ENCODE results near the gene PLAC9. TPM values are rescaled to one million over a fixed set of nuclear protein-coding genes. Genes with fewer than 3 reads are reported as not detected.

PLAC9 gene
- total and polyA plus RNA-seq, 2 donors from 2014 or later: 31.4 to 49.9 TPM

- DNase-seq (peak in 1 of 5 donors; percentile 34), FAIRE-seq (no peak)
- peak overlapping the region in 1 of 3 donors; percentile 27 for H3K9ac ChIP-seq (ENCODE audit: low read length in 3 of 3)
- peaks cover 4 to 69% (median 43%) of the 10 kb centered on the region in 3 donors for H3K36me3 ChIP-seq (ENCODE audit: control insufficient read depth in 2 of 3, insufficient read depth in 3 of 3, low read length in 3 of 3)
- no peak for TF ChIP-seq CTCF (IDR thresholded peaks at IDR 0.05; ENCODE audit: borderline replicate concordance, extremely low read depth, insufficient read depth)
- no peaks in the 10 kb centered on the region for H3K27me3 ChIP-seq (ENCODE audit: control insufficient read depth, insufficient read depth, low read length)
- peaks cover 0 to 29% (median 7%) of the 10 kb centered on the region in 3 donors for H3K4me1 ChIP-seq (ENCODE audit: control insufficient read depth in 2 of 3, insufficient read depth in 2 of 3, low read depth in 1 of 3, low read length in 3 of 3)
- peak overlapping the region; percentile 33 to 90 for H3K27ac ChIP-seq (ENCODE audit: low read depth in 2 of 2, low read length in 2 of 2)
- intact Hi-C loops (cut with DNase I): loop anchor here (10.0 kb wide), 1 partner anchor 45 kb away; the partner anchor contains the start of gene ANXA11
- no peak overlapping the region for H3K4me3 ChIP-seq (ENCODE audit: low read length in 3 of 3)
- H3K9me3 ChIP-seq (ENCODE audit: control insufficient read depth in 2 of 3, insufficient read depth in 1 of 3, low read length in 3 of 3): no peaks in the 10 kb centered on the region
These were observed 26.8 kb downstream of the PLAC9 start for GRCh38 chr10:80159166-80159873.

- Histone ChIP-seq H3K27me3 (ENCODE audit: control insufficient read depth, insufficient read depth, low read length) (no peaks in the 10 kb centered on the region), H3K36me3 (ENCODE audit: control insufficient read depth in 2 of 3, insufficient read depth in 3 of 3, low read length in 3 of 3) (peaks cover 4 to 71% (median 40%) of the 10 kb centered on the region in 3 donors), H3K4me3 (ENCODE audit: low read length in 3 of 3) (no peak overlapping the region), H3K27ac (ENCODE audit: low read depth in 2 of 2, low read length in 2 of 2) (peak overlapping the region in 1 of 2 donors; percentile 20), H3K9me3 (ENCODE audit: control insufficient read depth in 2 of 3, insufficient read depth in 1 of 3, low read length in 3 of 3) (no peaks in the 10 kb centered on the region), H3K4me1 (ENCODE audit: control insufficient read depth in 2 of 3, insufficient read depth in 2 of 3, low read depth in 1 of 3, low read length in 3 of 3) (peaks cover 0 to 27% (median 7%) of the 10 kb centered on the region in 3 donors), H3K9ac (ENCODE audit: low read length in 3 of 3) (no peak overlapping the region)
- intact Hi-C loops (cut with DNase I): no loop called here
- DNase-seq (peak in 1 of 5 donors; percentile 32), FAIRE-seq (no peak)
- TF ChIP-seq CTCF (IDR thresholded peaks at IDR 0.05; ENCODE audit: borderline replicate concordance, extremely low read depth, insufficient read depth): no peak
These were observed 28.1 kb downstream of the PLAC9 start for GRCh38 chr10:80160361-80161320.

GRCh38 chr10:80161321-80162083 is 29.0 kb downstream of the PLAC9 start:
- peak overlapping the region in 1 of 3 donors; percentile 26 for H3K9ac ChIP-seq (ENCODE audit: low read length in 3 of 3)
- no peaks in the 10 kb centered on the region for H3K27me3 ChIP-seq (ENCODE audit: control insufficient read depth, insufficient read depth, low read length)
- no peak overlapping the region for H3K27ac ChIP-seq (ENCODE audit: low read depth in 2 of 2, low read length in 2 of 2)
- TF ChIP-seq CTCF (IDR thresholded peaks at IDR 0.05; ENCODE audit: borderline replicate concordance, extremely low read depth, insufficient read depth): peak; percentile 13
- peak in 2 of 5 donors; percentile 29 to 58 for DNase-seq
- H3K4me1 ChIP-seq (ENCODE audit: control insufficient read depth in 2 of 3, insufficient read depth in 2 of 3, low read depth in 1 of 3, low read length in 3 of 3): peaks cover 0 to 28% (median 7%) of the 10 kb centered on the region in 3 donors
- H3K36me3 ChIP-seq (ENCODE audit: control insufficient read depth in 2 of 3, insufficient read depth in 3 of 3, low read length in 3 of 3): peaks cover 4 to 70% (median 36%) of the 10 kb centered on the region in 3 donors
- intact Hi-C loops (cut with DNase I): no loop called here
- H3K4me3 ChIP-seq (ENCODE audit: low read length in 3 of 3): no peak overlapping the region
- no peaks in the 10 kb centered on the region for H3K9me3 ChIP-seq (ENCODE audit: control insufficient read depth in 2 of 3, insufficient read depth in 1 of 3, low read length in 3 of 3)
- no peak for FAIRE-seq
